Naive B cell (primary cell): Measurements from ENCODE around the gene EP400. TPM values are rescaled to one million over a fixed set of nuclear protein-coding genes. Genes with fewer than 3 reads are reported as not detected.
A peak's percentile ranks its signal among the peaks of the same experiment; 100 is the strongest.
"Not testable (repeated sequence)": the region's sequence is repeated elsewhere in the genome, so short reads cannot be mapped to it uniquely, and the experiment has no call there.

ENCODE experiments used
- ATAC-seq, 2 donors: fragments of 150-1000 bp; cut with Tn5 transposase; 2 replicates each; pipeline ENCODE4 v1.10.0; 2021; ENCODE audit warnings: low read depth in 2 of 2, mild to moderate bottlenecking in 2 of 2, moderate library complexity in 2 of 2
- DNase-seq: peaks from one replicate; pipeline ENCODE4 v3.0.0; 2022
- H3K27ac Mint-ChIP-seq, 6 donors: one replicate each; pipeline ENCODE4 v1.8.0; 2020 to 2022; ENCODE audit warnings: mild to moderate bottlenecking in 6 of 6, mixed read lengths in 6 of 6, moderate library complexity in 5 of 6, inconsistent platforms in 2 of 6
- H3K27me3 Mint-ChIP-seq, 3 donors: one replicate each; pipeline ENCODE4 v1.8.0; 2021 to 2022; ENCODE audit warnings: mixed read lengths in 3 of 3, mild to moderate bottlenecking in 1 of 3
- H3K36me3 Mint-ChIP-seq, 2 donors: one replicate each; pipeline ENCODE4 v1.8.0; 2020 to 2022; ENCODE audit warnings: mixed read lengths in 2 of 2, inconsistent platforms in 1 of 2, mild to moderate bottlenecking in 1 of 2
- H3K4me1 Mint-ChIP-seq, 3 donors: one replicate each; pipeline ENCODE4 v1.8.0; 2020 to 2022; ENCODE audit warnings: mixed read lengths in 3 of 3, inconsistent platforms in 1 of 3, mild to moderate bottlenecking in 1 of 3, moderate library complexity in 1 of 3
- H3K4me3 Mint-ChIP-seq, 8 donors: one replicate each; pipeline ENCODE4 v1.8.0; 2020 to 2022; ENCODE audit warnings: mild to moderate bottlenecking in 8 of 8, mixed read lengths in 8 of 8, moderate library complexity in 8 of 8, inconsistent platforms in 2 of 8
- H3K9me3 Mint-ChIP-seq, 7 donors: one replicate each; pipeline ENCODE4 v1.8.0; 2020 to 2022; ENCODE audit warnings: mixed read lengths in 7 of 7, mild to moderate bottlenecking in 5 of 7, inconsistent platforms in 2 of 7, moderate library complexity in 1 of 7
- polyA plus RNA-seq, 6 donors: library from polyadenylated mRNA; unstranded; fragments of 300-500 nt; fragmentation: Illumina TruSeq; gene quantifications; one replicate each; pipeline ENCODE4 v1.2.3, GENCODE V29; 2021; ENCODE audit warnings: low read depth in 6 of 6

Gene EP400
- polyA plus RNA-seq, 6 donors from 2014 or later: 5.8 to 11.7 (median 6.4) TPM

DNA sequence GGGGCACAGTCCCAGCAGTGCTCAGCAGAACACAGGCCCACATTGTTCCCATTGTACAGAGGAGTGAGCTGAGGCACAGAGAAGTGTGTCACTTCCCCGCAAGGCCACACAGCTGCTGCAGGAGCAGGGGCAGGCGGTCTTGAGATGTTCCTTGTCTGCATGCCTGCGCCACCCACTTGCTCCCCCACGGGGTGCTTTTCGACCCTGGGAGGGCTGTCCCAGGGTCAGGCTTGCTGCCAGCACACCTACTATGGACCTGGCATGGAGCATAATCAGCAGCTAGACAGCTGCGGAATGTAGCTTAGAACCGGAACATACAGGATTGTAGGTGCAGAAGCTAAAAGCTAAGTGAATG, 7.8 kb upstream of the EP400 start:
- no peak for ATAC-seq
- H3K9me3 Mint-ChIP-seq: no peaks in the 10 kb centered on the region
- H3K4me1 Mint-ChIP-seq: peaks cover 3 to 11% (median 7%) of the 10 kb centered on the region in 3 donors
- H3K36me3 Mint-ChIP-seq: peaks cover 0 to 6% of the 10 kb centered on the region in 2 donors
- H3K4me3 Mint-ChIP-seq: no peak overlapping the region
- H3K27ac Mint-ChIP-seq: no peak overlapping the region
- no peak for DNase-seq
- no peaks in the 10 kb centered on the region for H3K27me3 Mint-ChIP-seq

DNA sequence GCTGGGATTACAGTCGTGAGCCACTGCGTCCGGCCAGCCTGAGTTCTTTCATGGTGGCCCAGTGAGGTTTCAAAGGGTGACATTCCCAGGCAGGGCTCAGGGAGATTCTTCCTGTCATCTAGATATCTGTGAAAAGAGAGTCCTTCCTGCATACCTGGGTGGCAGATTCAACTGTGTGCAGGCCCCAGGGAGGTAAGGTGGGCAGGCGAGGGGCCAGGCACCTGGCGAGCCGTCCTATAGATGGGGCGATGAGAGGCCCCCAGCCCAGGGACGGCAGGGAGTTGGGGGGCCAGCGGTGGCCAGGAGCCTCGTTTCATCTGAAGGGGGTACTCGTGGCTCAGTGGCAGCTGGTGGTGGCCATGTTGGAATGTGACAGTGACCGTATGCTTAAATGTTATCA, 7.1 kb upstream of the EP400 start:
- Mint-ChIP-seq H3K27me3 (no peaks in the 10 kb centered on the region), H3K9me3 (no peaks in the 10 kb centered on the region)

DNA sequence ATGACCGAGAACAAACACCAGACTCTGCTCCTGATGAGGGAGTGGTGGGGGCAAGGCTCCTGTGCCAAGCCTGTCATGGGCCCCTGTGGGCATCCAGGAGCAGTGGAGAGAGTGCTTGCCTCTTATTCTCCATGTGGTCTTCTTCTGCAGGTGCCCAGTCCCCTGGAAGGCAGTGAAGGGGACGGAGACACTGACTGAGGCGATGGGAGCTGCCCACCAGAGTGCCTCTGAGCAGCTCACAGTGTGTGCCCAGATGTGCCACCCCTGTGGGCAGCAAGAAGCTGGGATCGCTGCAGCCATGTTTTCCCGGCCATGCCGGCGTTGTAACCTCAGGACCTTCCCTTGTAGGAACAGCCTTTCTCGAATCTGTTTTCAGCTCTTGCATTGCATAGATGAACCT, 6.4 kb upstream of the EP400 start:
- H3K27ac Mint-ChIP-seq: no peak overlapping the region
- no peaks in the 10 kb centered on the region for H3K27me3 Mint-ChIP-seq
- H3K4me1 Mint-ChIP-seq: peaks cover 10 to 21% (median 13%) of the 10 kb centered on the region in 3 donors
- no peaks in the 10 kb centered on the region for H3K9me3 Mint-ChIP-seq
- peak overlapping the region in 1 of 8 donors; percentile 9 for H3K4me3 Mint-ChIP-seq
- peaks cover 0 to 6% of the 10 kb centered on the region in 2 donors for H3K36me3 Mint-ChIP-seq
- DNase-seq (no peak), ATAC-seq (no peak)

More for the DNA sequence above, 7.1 kb upstream of the EP400 start:
- H3K4me3 Mint-ChIP-seq: no peak overlapping the region
- H3K27ac Mint-ChIP-seq: no peak overlapping the region
- peaks cover 0 to 6% of the 10 kb centered on the region in 2 donors for H3K36me3 Mint-ChIP-seq
- H3K4me1 Mint-ChIP-seq: peaks cover 5 to 14% (median 8%) of the 10 kb centered on the region in 3 donors
- ATAC-seq: no peak
- DNase-seq: no peak

DNA sequence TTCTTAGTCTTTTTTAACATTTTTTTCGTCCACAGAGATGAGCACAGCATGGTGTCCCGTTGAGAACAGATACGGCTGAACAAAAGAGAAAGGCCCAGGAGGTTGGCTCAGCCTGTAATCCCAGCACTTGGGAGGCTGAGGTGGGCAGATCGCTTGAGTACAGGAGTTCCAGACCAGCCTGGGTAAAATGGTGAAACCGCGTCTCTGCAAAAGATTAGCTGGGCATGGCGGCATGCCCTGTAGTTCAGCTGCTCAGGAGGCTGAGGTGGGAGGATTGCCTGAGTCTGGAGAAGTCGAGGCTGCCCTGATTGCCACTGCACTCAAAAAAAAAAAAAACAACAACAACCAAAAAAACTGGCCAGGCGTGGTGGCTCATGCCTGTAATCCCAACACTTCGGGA, 5.9 kb upstream of the EP400 start:
- no peaks in the 10 kb centered on the region for H3K27me3 Mint-ChIP-seq
- no peak overlapping the region for H3K4me3 Mint-ChIP-seq
- H3K4me1 Mint-ChIP-seq: peaks cover 14 to 25% (median 14%) of the 10 kb centered on the region in 3 donors
- DNase-seq (no peak), ATAC-seq (no peak)
- H3K27ac Mint-ChIP-seq: peak overlapping the region in 1 of 6 donors; percentile 75
- H3K36me3 Mint-ChIP-seq: peaks cover 0 to 6% of the 10 kb centered on the region in 2 donors
- H3K9me3 Mint-ChIP-seq: no peaks in the 10 kb centered on the region

DNA sequence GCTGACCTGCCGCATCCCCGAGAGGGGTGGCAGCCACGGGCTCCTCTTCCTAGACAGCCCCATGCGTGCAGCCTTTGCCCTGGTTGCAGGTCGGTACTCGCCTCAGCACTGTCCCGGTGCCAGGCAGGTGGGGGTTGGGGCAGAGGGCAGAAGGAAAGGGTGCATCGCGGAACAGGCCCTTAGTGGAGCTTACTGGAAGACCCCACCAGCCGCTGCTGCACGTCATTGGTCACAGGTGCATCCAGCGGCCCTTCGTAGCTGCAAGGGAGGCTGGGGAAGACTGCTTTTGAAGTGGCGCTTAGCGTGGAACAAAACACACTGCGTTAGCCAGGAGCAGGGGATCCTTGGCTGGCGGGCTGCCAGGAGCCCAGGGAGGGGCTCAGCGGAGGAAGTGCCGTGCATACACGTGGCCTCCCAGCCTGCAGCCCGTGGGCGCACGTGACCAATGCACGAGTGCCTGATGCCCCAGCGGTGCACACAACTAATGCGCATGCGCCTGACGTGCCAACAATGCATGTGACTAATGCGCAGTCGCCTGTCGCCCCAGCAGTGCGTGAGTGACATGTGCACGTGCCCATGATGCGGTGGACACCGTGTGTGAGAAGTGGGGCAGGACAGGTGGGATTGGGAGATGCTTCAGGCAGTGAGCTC, 5.0 kb upstream of the EP400 start:
- Mint-ChIP-seq H3K9me3 (no peaks in the 10 kb centered on the region), H3K27ac (peak overlapping the region in 1 of 6 donors; percentile 31), H3K36me3 (peaks cover 0 to 6% of the 10 kb centered on the region in 2 donors), H3K27me3 (no peaks in the 10 kb centered on the region), H3K4me1 (peaks cover 13 to 25% (median 14%) of the 10 kb centered on the region in 3 donors), H3K4me3 (peak overlapping the region in 1 of 8 donors; percentile 66)
- DNase-seq (no peak), ATAC-seq (no peak)

DNA sequence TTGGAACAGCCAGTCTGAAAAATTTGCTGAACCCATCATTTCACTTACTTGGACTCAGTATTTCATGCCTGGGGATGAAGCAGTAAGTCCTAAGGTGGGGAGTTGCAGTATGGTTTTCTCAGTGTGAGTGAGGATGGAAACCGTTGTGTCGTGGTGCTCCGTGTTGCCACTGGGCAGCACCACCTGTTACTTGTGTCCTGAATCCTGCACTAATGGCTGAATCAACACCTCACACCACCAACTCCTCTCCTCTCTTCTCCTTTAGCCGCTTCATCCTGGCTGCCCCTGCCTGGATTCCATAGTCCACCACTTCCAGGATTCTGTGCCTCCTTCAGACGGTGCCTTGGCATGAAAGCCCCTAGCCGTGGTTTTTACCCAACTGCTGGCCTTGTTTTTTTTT, 3.0 kb upstream of the EP400 start:
- ATAC-seq: no peak
- DNase-seq: no peak
- Mint-ChIP-seq H3K36me3 (peaks cover 0 to 6% of the 10 kb centered on the region in 2 donors), H3K27ac (peak overlapping the region in 1 of 6 donors; percentile 39), H3K27me3 (no peaks in the 10 kb centered on the region), H3K9me3 (no peaks in the 10 kb centered on the region), H3K4me1 (peaks cover 14 to 24% (median 23%) of the 10 kb centered on the region in 3 donors), H3K4me3 (no peak overlapping the region)

DNA sequence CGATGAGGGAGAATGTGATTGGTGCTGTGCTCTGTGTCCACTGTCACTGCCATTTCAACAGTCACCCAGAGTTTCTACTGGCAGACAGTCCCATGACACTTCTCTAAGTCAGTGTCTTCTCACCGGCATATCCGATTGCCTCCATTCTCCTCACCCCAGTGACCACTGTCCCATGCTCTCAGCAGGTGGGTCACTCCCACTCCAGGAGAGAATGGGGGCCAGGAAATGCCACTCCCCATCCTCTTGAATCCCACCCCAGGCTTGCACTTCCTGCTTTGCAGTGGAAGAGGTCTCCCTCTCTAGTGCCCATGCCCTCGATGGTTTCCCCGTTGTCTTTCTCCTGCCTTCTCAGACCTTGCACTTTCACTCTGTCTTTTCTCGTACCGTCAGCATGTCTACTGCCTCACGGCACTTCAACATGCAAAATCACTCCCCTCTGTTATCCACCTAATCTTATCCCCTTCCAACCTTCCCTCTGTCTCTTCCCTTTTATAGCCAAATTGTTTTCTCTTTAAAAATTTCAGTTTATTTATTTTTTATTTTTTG, 2.2 kb upstream of the EP400 start:
- Mint-ChIP-seq H3K9me3 (no peaks in the 10 kb centered on the region), H3K27ac (peak overlapping the region in 4 of 6 donors; percentile 39 to 86 (median 70)), H3K36me3 (peaks cover 0 to 6% of the 10 kb centered on the region in 2 donors), H3K4me1 (peaks cover 14 to 26% (median 25%) of the 10 kb centered on the region in 3 donors), H3K4me3 (peak overlapping the region in 1 of 8 donors; percentile 93), H3K27me3 (no peaks in the 10 kb centered on the region)
- no peak for ATAC-seq
- no peak for DNase-seq

DNA sequence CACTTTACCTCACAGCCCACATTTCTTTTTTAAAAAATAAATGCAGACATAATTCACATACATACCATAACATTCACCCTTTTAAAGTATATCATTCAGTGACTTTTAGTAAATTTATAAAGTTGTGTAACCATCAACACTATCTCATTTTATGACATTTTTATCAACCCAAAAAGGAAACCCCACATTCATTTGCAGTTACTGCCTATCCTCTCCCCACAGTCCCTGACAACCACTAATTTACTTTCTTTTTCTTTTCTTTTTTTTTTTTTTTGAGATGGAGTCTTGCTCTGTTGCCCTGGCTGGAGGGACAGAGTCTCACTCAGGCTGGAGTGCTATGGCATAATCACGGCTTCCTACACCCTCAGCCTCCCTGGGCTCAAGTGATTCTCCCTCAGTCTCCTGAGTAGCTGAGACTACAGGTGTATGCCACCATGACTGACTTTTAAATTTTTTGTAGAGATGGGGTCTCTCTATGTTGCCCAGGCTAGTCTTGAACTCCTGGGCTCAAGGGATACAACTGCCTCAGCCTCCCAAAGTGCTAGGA, 1.5 kb upstream of the EP400 start:
- no peak for DNase-seq
- Mint-ChIP-seq H3K4me3 (peak overlapping the region in 4 of 8 donors; percentile 79 to 93 (median 88)), H3K27me3 (no peaks in the 10 kb centered on the region), H3K9me3 (no peaks in the 10 kb centered on the region), H3K4me1 (peaks cover 19 to 32% (median 29%) of the 10 kb centered on the region in 3 donors), H3K27ac (peak overlapping the region in 5 of 6 donors; percentile 28 to 93 (median 86)), H3K36me3 (peaks cover 0 to 6% of the 10 kb centered on the region in 2 donors)
- no peak for ATAC-seq

DNA sequence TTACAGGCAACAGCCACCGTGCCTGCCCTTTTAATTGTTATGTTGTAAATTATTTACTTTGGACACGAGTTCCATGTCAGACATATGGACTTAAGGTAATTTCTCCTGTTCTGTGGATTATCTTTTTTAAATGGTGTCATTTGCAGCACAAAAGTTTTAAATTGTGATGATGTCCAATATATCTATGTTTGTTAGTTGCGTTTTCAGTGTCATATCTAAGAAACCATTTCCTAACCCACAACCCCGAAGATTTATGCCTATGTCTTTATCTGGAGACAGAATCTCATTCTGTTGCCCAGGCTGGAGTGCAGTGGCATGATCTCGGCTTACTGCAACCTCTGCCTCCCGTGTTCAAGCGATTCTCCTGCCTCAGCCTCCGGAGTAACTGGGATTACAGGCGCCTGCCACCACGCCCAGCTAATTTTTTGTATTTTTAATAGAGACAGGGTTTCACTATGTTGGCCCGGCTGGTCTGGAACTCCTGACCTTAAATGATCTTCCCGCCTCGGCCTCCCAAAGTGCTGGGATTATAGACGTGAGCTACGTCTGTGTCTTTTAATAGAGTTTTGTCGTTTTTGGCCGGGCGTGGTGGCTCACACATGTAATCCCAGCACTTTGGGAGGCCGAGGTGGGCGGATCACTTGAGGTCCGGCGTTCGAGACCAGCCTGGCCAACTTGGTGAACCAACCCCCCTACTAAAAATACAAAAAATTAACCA, 870 bp upstream of the EP400 start:
- H3K36me3 Mint-ChIP-seq, H3K9me3 Mint-ChIP-seq, DNase-seq, H3K27me3 Mint-ChIP-seq, ATAC-seq: not testable (repeated sequence)
- H3K4me3 Mint-ChIP-seq: peak overlapping the region; percentile 73 to 93 (median 86)
- peak overlapping the region; percentile 84 to 96 (median 92) for H3K27ac Mint-ChIP-seq
- H3K4me1 Mint-ChIP-seq: peaks cover 21 to 35% (median 35%) of the 10 kb centered on the region in 3 donors

DNA sequence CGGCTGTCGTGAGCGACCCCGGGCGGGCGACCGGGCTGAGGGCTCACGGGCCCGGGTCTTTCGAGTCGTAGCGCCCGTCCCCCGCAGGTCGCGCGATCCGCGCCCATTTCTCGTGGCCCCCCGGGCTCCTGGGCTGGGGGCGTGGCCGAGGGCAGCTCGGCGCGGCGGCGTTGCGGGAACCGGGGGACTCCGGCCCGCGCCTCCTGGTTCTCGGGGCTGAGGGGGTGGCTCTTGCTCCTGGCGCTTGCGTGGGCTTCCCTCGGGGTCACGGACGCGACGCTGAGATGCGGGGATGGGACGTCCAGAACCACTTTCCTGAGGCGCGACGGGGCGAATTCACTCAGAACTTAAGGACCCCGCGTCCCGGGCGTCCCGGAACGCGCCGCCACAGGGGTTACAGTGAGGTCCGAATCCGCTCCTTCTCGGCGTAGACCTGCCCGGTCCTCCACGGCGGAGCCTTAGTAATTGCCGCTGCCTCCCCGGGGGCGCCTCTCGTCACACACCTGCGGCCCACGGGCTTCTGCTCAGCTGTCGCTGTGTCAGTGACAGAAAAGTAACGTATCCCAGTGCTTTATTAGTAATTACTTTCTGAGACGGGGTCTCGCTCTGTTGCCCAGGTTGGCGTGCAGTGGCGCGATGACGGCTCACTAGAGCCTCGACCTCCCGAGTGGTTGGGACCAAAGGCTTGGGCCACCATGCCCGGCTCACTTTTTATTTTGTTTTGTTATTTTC, 606 bp downstream of the EP400 start:
- peak; percentile 8 to 11 for ATAC-seq
- Mint-ChIP-seq H3K36me3 (peaks cover 0 to under 1% of the 10 kb centered on the region in 2 donors), H3K4me1 (peaks cover 16 to 46% (median 35%) of the 10 kb centered on the region in 3 donors)

DNA sequence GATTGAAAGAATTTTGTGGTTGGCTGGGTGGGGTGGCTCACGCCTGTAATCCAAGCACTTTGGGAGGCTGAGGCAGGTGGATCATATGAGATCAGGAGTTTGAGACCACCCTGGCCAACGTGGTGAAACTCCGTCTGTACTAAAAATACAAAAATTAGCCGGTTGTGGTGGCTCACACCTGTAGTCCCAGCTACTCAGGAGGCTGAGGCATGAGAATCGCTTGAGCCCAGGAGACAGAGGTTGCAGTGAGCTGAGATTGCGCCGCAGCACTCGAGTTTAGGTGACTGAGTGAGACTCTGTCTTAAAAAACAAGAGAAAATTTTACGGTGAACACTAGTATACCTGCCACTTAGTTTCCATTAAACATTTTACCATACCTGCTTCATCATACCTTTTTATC, 4.1 kb downstream of the EP400 start:
- H3K27ac Mint-ChIP-seq, H3K9me3 Mint-ChIP-seq, H3K27me3 Mint-ChIP-seq, ATAC-seq, H3K36me3 Mint-ChIP-seq, DNase-seq: not testable (repeated sequence)
- Mint-ChIP-seq H3K4me1 (peaks cover 27 to 62% (median 47%) of the 10 kb centered on the region in 3 donors), H3K4me3 (peak overlapping the region in 1 of 8 donors; percentile 64)

More for the DNA sequence above, 606 bp downstream of the EP400 start:
- peak overlapping the region; percentile 84 to 96 (median 91) for H3K4me3 Mint-ChIP-seq
- H3K27ac Mint-ChIP-seq: peak overlapping the region; percentile 75 to 93 (median 88)
- DNase-seq: peak; percentile 26
- no peaks in the 10 kb centered on the region for H3K9me3 Mint-ChIP-seq
- H3K27me3 Mint-ChIP-seq: no peaks in the 10 kb centered on the region

DNA sequence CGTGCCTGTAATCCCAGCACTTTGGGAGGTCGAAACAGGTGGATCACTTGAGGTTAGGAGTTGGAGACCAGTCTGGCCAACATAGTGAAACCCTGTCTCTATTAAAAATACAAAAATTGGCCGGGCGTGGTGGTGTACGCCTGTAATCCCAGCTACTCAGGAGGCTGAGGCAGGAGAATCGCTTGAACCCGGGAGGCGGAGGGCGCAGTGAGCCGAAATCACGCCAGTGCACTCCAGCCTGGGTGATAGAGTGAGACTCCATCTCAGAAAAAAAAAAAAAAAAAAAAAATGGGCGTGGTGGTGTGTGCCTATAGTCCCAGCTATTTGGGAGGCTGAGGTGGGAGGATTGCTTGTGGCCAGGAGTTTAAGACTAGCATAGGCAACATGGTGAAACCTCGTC, 4.7 kb downstream of the EP400 start:
- not testable (repeated sequence) for H3K36me3 Mint-ChIP-seq, H3K9me3 Mint-ChIP-seq, ATAC-seq, H3K27me3 Mint-ChIP-seq, DNase-seq, H3K4me3 Mint-ChIP-seq, H3K27ac Mint-ChIP-seq
- peaks cover 33 to 67% (median 53%) of the 10 kb centered on the region in 3 donors for H3K4me1 Mint-ChIP-seq

DNA sequence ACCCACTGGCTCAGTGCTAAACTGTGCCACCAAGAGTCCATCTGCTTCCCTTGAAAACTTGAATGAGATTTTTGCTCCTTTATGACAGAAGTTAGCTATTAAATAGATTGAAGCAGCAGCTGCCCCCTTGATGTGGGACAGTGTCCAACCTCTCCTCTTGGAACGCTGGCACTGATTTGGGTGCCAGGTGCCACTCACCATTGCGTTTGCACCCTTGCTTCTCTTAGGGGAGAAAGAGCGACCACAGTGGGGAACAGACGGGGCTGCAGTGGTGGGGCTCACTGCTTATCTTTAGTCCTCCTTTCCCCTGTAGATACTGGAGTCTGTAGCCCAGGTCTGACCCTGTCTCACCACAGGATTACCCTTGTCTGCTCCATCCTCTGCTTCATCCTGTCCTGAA, 9.4 kb downstream of the EP400 start:
- DNase-seq (no peak), ATAC-seq (no peak)
- H3K4me3 Mint-ChIP-seq: no peak overlapping the region
- peaks cover 36 to 60% (median 59%) of the 10 kb centered on the region in 3 donors for H3K4me1 Mint-ChIP-seq
- peak overlapping the region in 4 of 6 donors; percentile 43 to 88 (median 72) for H3K27ac Mint-ChIP-seq
- H3K9me3 Mint-ChIP-seq: no peaks in the 10 kb centered on the region
- no peaks in the 10 kb centered on the region for H3K36me3 Mint-ChIP-seq
- H3K27me3 Mint-ChIP-seq: no peaks in the 10 kb centered on the region
